SK-N-MC (cell line): ENCODE data around the gene CELF3.

Experiments used
- DNase-seq: peaks from one replicate; pipeline ENCODE4 v3.0.0-alpha.2; 2011; ENCODE audit warnings: low read depth, low spot score
- H3K27ac ChIP-seq: fragments of 200-600 bp; sonication (generic); 2 replicates; pipeline ENCODE4 v1.5.1; 2016; ENCODE audit warnings: mixed run types
- H3K36me3 ChIP-seq: fragments of 200-600 bp; sonication (generic); 2 replicates; pipeline ENCODE4 v1.6.1; 2017; ENCODE audit warnings: antibody characterized with exemption, low read length, mixed read lengths; ENCODE audit not compliant: insufficient read depth
- H3K4me3 ChIP-seq: fragments of 200-600 bp; sonication (generic); 2 replicates; pipeline ENCODE4 v1.5.1; 2016
- H3K9ac ChIP-seq: fragments of 200-600 bp; sonication (generic); 2 replicates; pipeline ENCODE4 v1.8.0; 2017; ENCODE audit warnings: mixed run types, mixed read lengths; ENCODE audit not compliant: insufficient read length
- H3K9me3 ChIP-seq: fragments of 200-600 bp; sonication (generic); 2 replicates; pipeline ENCODE4 v1.6.1; 2017; ENCODE audit warnings: low read depth, mild to moderate bottlenecking, antibody characterized with exemption, low read length, moderate library complexity, mixed read lengths
- EZH2 ChIP-seq: fragments of 200-600 bp; sonication (generic); IDR thresholded peaks from one replicate; pipeline ENCODE4 v1.6.1; 2017; ENCODE audit warnings: antibody characterized with exemption
- FOXP2 ChIP-seq: optimal IDR thresholded peaks from 2 replicates; pipeline ENCODE3; 2011; ENCODE audit warnings: mild to moderate bottlenecking, moderate library complexity; ENCODE audit not compliant: insufficient read depth; ENCODE audit errors: extremely low read length, control extremely low read depth
- POLR2AphosphoS5 ChIP-seq: IDR thresholded peaks from 2 replicates; pipeline ENCODE4 v1.6.1; 2012; ENCODE audit warnings: mild to moderate bottlenecking, low read depth, low read length, borderline replicate concordance

CELF3 gene

GRCh38 chr1:151707541-151708065 lies 9.0 kb downstream of the CELF3 start:
- H3K27ac ChIP-seq: no peak overlapping the region
- DNase-seq: no peak
- no peak overlapping the region for H3K9ac ChIP-seq
- TF ChIP-seq FOXP2 (no peak), POLR2AphosphoS5 (no peak), EZH2 (no peak)
- H3K36me3 ChIP-seq: no peaks in the 10 kb centered on the region
- no peaks in the 10 kb centered on the region for H3K9me3 ChIP-seq
- no peak overlapping the region for H3K4me3 ChIP-seq

- Histone ChIP-seq H3K4me3 (no peak overlapping the region), H3K9ac (no peak overlapping the region), H3K36me3 (no peaks in the 10 kb centered on the region), H3K27ac (no peak overlapping the region), H3K9me3 (no peaks in the 10 kb centered on the region)
- no peak for DNase-seq
- TF ChIP-seq POLR2AphosphoS5: no peak
- TF ChIP-seq FOXP2: no peak
- no peak for TF ChIP-seq EZH2
Measured at GRCh38 chr1:151706464-151707415, 9.9 kb downstream of the CELF3 start.

- Histone ChIP-seq H3K27ac (no peak overlapping the region), H3K9me3 (no peaks in the 10 kb centered on the region), H3K36me3 (peaks cover 1% of the 10 kb centered on the region; the same call in 1 of the 2 replicates), H3K4me3 (no peak overlapping the region), H3K9ac (no peak overlapping the region)
- DNase-seq: no peak
- TF ChIP-seq FOXP2: no peak
- no peak for TF ChIP-seq POLR2AphosphoS5
- TF ChIP-seq EZH2: no peak
Measured at GRCh38 chr1:151705753-151706463, 10.7 kb downstream of the CELF3 start.

- H3K4me3 ChIP-seq: no peak overlapping the region
- no peak overlapping the region for H3K27ac ChIP-seq
- TF ChIP-seq POLR2AphosphoS5 (no peak), FOXP2 (no peak), EZH2 (no peak)
- no peak for DNase-seq
- H3K9ac ChIP-seq: no peak overlapping the region
- H3K36me3 ChIP-seq: peaks cover 8% of the 10 kb centered on the region
- H3K9me3 ChIP-seq: no peaks in the 10 kb centered on the region
Measured at GRCh38 chr1:151705146-151705545, 11.5 kb downstream of the CELF3 start.

- Histone ChIP-seq H3K9me3 (no peaks in the 10 kb centered on the region), H3K27ac (no peak overlapping the region), H3K36me3 (peaks cover 14% of the 10 kb centered on the region), H3K9ac (no peak overlapping the region), H3K4me3 (no peak overlapping the region)
- no peak for DNase-seq
- TF ChIP-seq FOXP2: no peak
- TF ChIP-seq EZH2: no peak
- TF ChIP-seq POLR2AphosphoS5: no peak
Measured at GRCh38 chr1:151704246-151704645, 12.4 kb downstream of the CELF3 start.

- peaks cover 19% of the 10 kb centered on the region for H3K36me3 ChIP-seq
- TF ChIP-seq EZH2 (no peak), POLR2AphosphoS5 (no peak), FOXP2 (no peak)
- H3K27ac ChIP-seq: no peak overlapping the region
- H3K4me3 ChIP-seq: no peak overlapping the region
- no peaks in the 10 kb centered on the region for H3K9me3 ChIP-seq
- no peak for DNase-seq
- H3K9ac ChIP-seq: no peak overlapping the region
Measured at GRCh38 chr1:151703813-151704212, 12.8 kb downstream of the CELF3 start.

GRCh38 chr1:151702936-151703335 lies 13.7 kb downstream of the CELF3 start:
- DNase-seq: no peak
- no peak for TF ChIP-seq EZH2
- TF ChIP-seq FOXP2: no peak
- TF ChIP-seq POLR2AphosphoS5: no peak
- peaks cover 19% of the 10 kb centered on the region for H3K36me3 ChIP-seq
- no peak overlapping the region for H3K9ac ChIP-seq
- H3K4me3 ChIP-seq: no peak overlapping the region
- H3K9me3 ChIP-seq: no peaks in the 10 kb centered on the region
- H3K27ac ChIP-seq: no peak overlapping the region

GRCh38 chr1:151701515-151701914 lies 15.1 kb downstream of the CELF3 start:
- H3K36me3 ChIP-seq: peaks cover 19% of the 10 kb centered on the region
- no peak for TF ChIP-seq EZH2
- no peak for TF ChIP-seq FOXP2
- TF ChIP-seq POLR2AphosphoS5: no peak

More at GRCh38 chr1:151701515-151701914, 15.1 kb downstream of the CELF3 start:
- no peak for DNase-seq
- Histone ChIP-seq H3K9me3 (no peaks in the 10 kb centered on the region), H3K9ac (no peak overlapping the region), H3K4me3 (no peak overlapping the region), H3K27ac (no peak overlapping the region)
